Stimulated activated CD8-positive, alpha-beta memory T cell treated with anti-CD3 and anti-CD28 coated beads, Interleukin-2, amount 100 ng/mL, for 1 hour (primary cell): Measurements from ENCODE around the gene NQO2.
"Not testable (repeated sequence)": the region's sequence is repeated elsewhere in the genome, so short reads cannot be mapped to it uniquely, and the experiment has no call there.

Experiments used
- DNase-seq, 2 donors: peaks; one replicate each; pipeline ENCODE4 v3.0.0-alpha.2; 2020; ENCODE audit warnings: low read depth in 2 of 2

NQO2 gene

GRCh38 chr6:2970034-2970685 lies 29.5 kb upstream of the NQO2 start:
- DNase-seq: no peak

DNA sequence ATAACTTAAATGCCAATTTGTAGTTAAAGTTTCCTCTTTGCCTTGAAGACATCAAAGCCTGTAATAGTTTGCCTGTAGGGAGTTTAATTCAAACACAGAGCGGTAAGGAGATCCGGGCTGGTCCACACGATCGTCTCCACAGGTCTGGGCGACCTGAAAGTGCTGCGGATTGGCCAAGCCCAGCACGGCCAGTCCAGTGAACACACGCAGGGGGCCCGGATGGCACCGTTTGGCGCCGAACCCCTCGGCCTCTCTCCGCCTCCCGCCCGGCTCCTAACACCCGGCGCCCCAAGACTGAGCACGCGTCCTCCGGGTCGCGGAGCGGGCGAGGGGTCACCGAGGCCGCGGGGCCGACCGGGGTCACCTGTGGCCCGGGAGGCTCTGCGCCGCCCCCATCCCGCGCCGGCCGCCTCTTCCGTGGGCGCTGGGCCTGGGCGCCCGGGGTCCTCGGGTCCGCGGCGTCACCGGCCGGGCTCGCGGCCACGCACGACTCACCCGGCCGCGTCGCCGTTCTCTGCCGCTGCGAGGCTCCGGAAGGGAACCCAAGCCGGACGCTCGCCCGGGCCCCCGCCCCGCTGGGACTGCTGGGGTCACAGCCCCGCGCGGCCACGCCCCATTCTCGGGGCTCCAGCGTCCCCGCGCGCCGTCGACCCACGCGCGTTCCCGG lies 28.8 kb upstream of the NQO2 start:
- DNase-seq: peak in 1 of 2 donors; percentile 28

DNA sequence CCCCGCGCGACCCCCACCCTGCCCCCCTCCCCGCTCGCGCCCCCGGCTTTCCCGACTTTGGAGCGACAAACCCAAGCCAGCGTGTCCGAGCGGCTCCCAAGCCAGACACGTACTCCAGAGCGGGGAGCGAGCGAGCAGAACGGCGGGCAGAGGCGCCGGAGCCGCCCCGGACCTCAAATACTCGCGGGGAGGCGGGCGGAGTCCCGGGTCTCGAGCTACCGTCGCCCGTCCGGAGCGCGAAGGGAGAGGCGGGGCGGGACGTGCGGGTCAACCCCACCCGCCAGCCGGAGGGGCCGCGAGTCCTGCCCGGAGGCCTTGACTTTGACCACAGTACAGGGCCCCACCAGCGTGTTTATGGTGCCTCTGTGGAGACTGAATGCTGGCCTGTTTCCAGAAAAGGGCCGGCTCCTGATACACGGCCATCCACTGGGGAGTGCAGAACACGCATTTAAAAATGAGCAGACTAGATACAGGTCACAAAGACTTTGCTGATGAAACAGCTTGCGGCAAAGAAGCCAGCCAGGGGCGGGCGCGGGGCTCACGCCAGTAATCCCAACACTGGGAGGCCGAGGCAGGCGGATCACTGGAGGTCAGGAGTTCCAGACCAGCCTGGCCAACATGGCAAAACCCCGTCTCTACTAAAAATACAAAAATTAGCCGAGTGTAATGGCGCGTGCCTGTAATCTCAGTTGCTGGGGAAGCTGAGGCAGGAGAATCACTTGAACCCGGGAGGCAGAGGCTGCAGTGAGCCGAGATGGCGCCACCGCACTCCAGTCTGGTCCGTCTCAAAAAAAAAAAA lies 28.1 kb upstream of the NQO2 start, which contains the start of gene SERPINB6:
Gene SERPINB6, minus strand, starts transcription at position 148 of the 799 bp plus-strand sequence. CDS start 12,235 bp downstream, outside the sequence.
- DNase-seq: peak; percentile 13 to 29

DNA sequence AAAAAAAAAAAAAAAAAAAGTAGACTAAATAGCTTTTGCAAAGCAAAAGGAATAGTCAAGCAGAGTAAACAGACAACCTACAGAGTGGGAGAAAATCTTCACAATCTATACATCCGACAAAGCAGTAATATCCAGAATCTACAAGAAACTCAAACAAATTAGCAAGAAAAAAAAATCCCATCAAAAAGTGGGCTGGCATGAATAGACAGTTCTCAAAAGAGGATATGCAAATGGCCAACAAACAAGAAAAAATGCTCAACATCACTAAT lies 27.5 kb upstream of the NQO2 start:
- DNase-seq: not testable (repeated sequence)

DNA sequence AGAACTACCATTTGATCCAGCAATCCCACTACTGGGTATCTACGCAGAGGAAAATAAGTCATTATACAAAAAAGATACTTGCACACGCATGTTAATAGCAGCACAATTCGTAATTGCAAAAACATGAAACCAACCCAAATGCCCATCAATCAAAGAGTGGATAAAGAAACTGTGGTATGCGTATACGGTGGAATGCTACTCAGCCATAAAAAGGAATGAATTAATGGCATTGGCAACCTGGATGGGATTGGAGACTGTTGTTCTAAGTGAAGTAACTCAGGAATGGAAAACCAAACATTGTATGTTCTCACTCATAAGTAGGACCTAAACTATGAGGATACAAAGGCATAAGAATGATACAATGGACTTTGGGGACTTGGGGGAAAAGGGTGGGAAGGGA lies 27.0 kb upstream of the NQO2 start:
- not testable (repeated sequence) for DNase-seq

DNA sequence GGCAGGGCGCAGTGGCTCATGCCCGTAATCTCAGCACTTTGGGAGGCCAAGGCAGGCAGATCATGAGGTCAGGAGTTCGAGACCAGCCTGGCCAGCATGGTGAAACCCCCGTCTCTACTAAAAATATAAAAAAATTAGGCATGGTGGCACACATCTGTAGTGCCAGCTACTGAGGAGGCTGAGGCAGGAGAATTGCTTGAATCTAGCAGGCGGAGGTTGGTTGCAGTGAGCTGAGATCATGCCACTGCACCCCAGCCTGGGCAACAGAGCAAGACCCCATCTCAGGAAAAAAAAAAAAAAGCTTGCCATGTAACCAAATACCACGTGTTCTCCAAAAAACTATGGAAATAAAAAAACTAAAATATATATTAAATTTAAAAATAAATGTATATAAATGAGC lies 26.5 kb upstream of the NQO2 start:
- not testable (repeated sequence) for DNase-seq

GRCh38 chr6:2973676-2974075 lies 26.0 kb upstream of the NQO2 start:
- no peak for DNase-seq

DNA sequence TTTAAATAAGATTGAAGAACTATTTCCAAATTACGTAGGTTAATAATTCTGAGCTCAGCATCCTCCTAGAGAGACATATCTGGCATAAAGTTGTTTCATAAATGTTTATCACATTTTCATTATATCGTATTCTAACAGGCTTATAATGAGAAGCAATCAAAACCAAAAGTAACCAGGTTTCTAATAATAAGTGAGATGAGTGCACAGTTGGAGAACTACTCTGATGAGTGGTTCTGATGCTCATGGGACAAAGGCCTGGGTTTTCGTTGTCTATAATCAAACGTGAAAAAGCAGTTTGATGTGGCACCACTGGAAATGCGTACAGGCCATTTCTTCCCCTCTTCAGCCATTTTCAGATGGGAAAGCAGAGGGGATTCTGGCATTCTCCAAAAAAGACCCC lies 23.6 kb upstream of the NQO2 start:
- no peak for DNase-seq

DNA sequence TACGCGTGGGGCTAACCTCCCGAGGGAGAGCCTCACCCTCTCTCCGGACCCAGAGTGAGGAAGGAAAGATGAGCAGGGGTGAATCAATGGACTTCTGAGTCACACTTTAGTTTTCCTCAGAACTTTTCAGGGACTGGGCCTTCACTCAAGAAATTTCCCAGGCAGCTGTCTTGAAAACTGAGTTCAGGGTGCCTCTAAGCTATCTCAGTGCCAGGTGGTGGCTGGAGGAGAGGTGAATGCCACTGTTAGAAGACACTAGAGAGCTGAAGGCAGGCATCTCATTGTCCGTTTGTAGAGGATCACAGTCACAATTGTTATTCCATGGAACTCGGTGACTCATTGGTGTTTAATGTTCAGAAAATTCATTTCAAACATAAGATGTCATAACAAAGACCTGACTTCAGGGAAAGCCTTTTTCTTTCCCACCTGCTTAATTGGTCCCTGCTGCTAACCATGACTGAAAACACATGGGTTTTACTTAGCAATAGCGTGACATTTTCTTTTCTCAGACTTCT lies 23.1 kb upstream of the NQO2 start:
- DNase-seq: no peak

DNA sequence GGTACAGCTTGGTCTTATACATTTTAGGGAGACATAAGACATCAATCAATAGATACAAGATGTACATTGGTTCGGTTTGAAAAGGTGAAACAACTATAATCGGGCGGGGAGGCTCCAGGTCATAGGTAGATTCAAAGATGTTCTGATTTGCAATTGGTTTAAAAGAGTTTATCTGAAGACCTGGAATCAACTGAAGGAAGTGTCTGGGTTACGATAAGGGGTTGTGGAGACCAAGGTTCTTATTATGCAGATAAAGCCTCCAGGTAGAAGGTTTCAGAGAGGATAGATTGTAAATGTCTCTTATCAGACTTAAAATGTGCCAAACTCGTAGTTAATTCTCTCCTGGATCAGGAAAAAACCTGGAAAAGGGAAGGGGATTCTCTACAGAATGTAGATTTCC lies 22.4 kb upstream of the NQO2 start:
- DNase-seq: no peak

DNA sequence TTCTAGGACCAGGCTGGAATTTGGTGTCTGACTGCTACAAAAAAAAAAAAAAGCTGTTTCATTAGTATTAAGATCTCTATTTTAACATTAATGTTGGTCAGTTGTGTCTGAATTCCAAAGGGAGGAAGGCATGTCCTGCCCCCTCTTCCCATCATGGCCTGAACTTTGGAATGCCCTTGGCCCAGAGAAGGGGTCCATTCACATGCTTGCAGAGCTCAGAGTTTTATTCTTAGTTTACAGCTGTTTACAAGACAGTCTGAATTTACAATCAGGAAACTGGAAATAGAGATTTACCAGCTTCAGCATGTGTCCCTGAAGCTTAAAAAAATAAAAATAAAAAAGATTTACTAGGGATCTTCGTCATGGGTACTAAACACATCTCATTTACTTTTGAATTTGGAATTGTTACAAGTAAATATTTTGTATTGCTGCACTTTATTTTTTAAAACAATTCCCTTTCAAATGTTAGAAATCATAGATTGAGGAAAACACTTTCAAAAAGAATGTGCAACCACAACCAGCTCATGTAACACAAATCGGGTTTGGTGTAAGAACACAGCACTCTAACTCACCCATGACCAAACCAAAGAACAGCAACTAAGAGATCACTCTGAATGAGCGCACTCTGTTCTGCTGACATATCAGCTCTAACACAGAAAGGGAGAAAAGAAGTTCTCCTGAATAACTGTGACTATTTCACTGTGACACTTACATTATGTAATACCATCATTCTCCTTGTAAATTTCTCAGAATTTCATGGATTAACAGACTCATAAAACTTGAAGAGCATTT lies 21.7 kb upstream of the NQO2 start:
- DNase-seq: no peak

GRCh38 chr6:2978923-2979322 lies 20.8 kb upstream of the NQO2 start:
- no peak for DNase-seq

DNA sequence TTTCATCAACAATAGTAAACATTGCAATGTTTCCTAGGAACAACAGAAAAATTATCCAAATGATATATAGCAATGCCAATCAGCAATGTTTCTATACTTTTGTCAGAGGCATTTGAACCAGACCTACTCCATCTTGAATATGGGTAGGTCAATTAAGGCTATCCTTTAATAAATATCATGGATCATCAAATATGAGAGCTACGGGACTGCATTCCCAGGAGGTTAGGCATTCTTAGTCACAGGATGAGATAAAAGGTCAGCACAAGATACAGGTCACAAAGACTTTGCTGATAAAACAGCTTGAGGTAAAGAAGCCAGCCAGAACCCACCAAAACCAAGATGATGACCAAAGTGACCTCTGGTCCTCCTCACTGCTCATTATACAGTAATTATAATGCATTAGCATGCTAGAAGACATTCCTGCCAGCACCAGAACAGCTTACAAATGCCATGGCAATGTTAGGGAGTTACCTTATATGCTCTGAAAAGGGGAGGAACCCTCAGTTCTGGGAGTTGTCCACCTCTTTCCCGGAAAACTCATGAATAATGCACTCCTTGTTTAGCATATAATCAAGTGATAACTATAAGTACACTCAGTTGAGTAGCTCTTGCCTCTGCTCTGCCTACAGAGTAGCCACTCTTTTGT lies 19.8 kb upstream of the NQO2 start:
- no peak for DNase-seq

- DNase-seq: no peak
Observed at GRCh38 chr6:2980465-2980855, 19.2 kb upstream of the NQO2 start.

DNA sequence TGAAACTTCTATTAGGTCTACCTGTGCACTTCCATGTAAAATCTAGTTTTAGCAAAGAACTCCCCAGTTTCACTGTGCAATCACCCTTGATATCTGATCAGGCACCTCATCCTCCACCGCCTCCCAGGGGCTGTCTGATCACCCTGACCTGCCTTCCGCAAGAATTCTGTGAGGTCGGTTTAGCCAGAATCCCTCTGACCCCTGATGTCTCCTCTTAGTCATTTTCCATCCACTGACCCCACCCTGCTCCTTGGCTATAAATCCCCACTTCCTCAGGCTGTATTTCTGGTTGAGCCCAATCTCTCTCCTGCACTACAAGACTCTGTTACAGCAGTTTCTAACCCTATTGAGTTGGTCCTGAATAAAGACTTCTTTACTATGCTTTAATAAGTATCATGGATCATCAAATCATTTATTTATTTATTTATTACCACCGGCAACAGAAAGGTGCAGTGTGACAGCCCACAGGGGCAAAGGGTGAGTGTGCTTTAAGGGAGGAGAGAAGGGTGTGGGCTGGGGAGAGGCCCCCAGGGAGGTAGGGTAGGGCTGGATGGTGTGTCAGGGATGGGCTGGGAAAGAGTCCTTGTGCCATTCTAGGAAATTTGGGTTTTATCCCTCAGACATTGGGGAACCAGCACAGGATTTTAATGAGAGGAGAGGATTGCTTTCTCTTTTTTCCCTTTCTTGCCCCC lies 17.1 kb upstream of the NQO2 start:
- no peak for DNase-seq

- no peak for DNase-seq
Observed at GRCh38 chr6:2984738-2985406, 14.8 kb upstream of the NQO2 start.

DNA sequence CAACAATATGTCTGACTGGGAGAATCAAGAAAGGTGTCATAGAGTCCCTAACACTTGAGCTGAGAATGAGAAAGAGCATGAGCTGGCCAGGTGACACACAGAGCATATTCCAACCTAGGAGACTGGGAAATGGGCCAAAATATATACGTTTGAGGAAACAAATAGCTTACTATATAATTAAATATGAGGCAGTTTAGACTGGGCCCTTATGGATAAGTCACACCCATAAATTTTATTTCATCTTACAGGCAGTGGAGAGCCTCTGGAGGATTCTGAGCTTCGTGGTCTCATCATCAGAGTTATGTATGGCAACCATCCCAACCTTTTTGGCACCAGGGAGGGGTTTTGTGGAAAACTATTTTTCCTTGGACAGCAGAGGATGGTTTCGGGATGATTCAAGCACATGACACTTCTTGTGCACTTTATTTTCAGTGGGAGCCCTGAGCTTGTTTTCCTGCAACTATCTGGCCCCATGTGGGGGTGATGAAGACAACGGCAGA lies 12.9 kb upstream of the NQO2 start:
- no peak for DNase-seq

DNA sequence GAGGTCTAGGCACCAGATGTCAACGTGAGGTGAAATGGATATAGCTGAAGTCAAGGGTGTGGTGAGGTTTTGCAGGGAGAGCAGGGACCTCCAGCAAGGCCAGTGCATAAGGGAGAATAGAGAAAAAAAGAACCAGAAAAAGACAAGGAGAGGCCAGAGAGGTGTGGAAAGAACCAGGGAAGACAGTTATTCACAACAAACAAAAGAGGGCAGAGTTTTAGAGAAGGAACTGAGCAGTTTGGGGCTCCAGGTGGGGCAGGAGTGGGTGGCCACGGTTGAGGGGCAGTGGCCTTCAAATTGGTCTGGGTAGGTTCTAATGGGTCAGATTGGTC lies 11.6 kb upstream of the NQO2 start:
- DNase-seq: no peak

DNA sequence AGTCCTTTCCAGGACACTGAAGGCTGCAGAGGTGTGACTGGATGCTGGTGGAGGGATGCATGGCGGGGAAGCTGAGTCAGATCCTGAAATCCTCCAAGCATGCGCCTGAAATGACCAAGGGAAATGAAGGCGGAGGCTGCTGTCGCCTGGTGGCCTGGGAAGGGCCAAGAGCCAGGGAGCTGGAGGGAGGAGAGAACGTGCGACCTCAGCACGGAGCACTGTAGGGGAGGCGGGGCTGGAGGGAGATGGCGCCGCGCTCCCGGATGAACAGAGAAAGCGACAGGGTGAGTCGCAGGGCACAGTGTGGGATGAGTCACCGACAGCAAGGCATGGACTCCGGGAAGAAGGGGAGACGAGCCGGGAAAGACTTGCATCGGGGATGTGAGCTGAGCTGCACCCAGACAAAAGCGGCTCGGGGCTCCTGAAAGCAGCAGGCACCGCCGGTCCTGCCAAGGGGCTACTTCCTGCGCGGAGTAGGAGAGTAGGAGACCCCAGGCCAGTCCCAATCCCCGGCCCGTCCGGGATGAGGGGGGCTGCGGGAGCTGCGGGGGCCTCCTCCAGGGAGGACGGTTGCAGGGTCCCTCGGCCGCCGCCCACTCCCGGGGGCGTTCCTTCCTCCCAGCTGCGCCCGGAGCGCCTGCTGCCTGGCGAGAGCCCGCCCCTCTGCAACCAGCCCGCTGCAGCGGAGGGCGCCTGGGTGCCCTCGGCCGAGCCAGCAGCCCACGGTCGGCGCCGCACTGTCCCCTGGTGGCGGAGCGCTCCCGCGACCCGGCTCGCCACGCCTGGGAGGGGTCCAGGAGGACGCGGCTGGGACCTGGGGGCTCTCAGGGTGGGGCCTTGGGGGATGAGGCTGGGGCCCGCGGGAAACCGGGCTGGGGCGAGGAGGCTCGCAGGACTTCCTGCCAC lies 11.0 kb upstream of the NQO2 start:
- peak; percentile 59 to 64 for DNase-seq
